Left renal cortex interstitium (tissue), 4 donors: ENCODE results near the gene CCL11. TPM values are rescaled to one million over a fixed set of nuclear protein-coding genes. Genes with fewer than 3 reads are reported as not detected.

Experiments
- DNase-seq, 4 donors: peaks; one replicate each; pipeline ENCODE4 v3.0.0-alpha.2; 2013; ENCODE audit warnings: low read depth in 4 of 4, low spot score in 2 of 4, missing footprints in 1 of 4
- polyA plus RNA-seq, 4 donors: library from polyadenylated mRNA; unstranded; fragments of 120-200 nt; gene quantifications; one replicate each; pipeline ENCODE4 v1.2.1, GENCODE V29; 2013; ENCODE audit not compliant: insufficient read length in 4 of 4

Gene CCL11
- polyA plus RNA-seq, 4 donors: 0.74 to 1.9 (median 1.3) TPM

- DNase-seq: no peak
These were observed 29.7 kb upstream of the CCL11 start for GRCh38 chr17:34255841-34256240.

DNA sequence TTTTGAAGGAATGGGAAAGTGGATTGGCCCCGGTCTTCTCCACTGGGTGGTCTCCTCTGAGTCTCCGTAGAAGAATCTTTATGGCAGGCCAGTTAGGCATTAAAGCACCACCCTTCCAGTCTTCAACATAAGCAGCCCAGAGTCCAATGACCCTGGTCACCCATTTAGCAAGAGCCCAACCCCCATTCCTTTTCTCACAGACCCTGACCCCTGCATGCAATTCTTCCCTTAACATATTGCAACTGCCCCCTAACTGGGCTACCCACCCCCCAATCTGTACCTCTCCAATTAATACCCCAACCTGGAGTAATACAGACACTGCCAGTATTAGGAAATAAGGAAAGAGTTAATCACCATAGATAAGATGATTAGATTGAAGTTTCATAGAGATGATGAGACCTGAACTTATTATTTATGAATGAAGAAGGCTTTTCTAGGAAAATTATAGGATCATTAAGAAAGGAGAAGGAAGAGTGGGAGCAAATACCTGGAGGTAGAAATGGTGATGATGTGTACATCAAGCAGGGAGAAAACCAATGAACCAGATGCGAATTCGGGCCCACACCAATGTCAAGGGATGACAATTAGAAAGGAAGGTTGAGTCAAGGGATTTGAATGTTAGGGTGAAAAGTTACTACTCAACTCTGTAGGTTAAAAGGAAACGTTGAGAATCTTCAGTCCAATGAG lies 28.1 kb upstream of the CCL11 start:
- no peak for DNase-seq

DNA sequence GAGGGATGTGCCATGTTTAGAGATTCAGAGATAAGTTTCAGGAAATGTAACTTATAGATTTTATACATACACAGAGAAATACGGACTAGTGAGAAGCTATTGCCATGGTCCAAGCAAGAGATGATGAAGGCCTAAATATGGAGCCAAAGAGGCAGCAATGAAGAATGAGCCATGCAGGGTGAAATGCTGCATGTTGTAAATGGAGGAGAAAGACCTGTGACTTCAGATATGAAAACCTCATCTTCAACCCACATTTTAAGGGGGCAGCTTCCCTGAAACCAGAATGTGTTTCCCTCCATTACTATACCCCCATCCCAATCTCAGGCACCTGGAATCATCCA lies 27.6 kb upstream of the CCL11 start:
- no peak for DNase-seq

- DNase-seq: no peak
These were observed 26.4 kb upstream of the CCL11 start for GRCh38 chr17:34259146-34259545.

GRCh38 chr17:34260861-34261260 lies 24.7 kb upstream of the CCL11 start:
- no peak for DNase-seq

GRCh38 chr17:34261568-34262337 lies 23.8 kb upstream of the CCL11 start:
- no peak for DNase-seq

- DNase-seq: no peak
These were observed 19.8 kb upstream of the CCL11 start for GRCh38 chr17:34265711-34266110.

DNA sequence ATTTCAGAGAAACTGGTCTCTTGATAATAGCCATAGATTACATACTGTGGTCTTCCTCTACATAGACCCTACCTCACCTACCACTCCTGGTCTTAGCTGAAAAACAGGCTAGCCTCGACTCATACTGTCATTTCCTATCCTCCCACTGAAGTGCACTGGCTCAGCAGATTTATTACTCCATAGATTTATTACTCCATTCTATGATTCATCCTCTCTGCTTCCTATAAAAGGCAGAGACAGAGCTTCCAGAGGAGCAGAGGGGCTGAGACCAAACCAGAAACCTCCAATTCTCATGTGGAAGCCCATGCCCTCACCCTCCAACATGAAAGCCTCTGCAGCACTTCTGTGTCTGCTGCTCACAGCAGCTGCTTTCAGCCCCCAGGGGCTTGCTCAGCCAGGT lies 15.6 kb upstream of the CCL11 start, which contains the start of gene CCL7:
Gene CCL7, plus strand, starts transcription at position 253 of the 400 bp plus-strand sequence. Its CDS starts 70 bp downstream, at position 323.
- DNase-seq: no peak

DNA sequence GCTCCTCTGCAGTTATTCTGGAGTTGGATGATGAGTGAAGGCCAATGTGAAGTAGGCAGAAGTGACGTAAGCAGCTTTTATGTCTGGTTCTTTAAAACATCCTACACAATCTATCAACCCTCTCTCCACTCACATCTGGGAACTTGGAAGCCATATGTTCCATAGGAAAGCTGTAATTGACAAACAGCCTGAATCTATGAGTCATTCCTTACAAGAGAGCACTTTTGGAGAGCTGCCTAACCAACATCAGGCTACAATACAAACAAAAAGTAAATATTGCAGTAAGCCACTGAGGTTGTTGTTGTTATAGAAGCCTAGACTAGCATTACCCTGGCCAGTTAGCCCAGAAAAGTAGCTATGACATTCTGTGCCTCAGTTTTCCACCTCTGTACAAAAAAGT lies 9.7 kb upstream of the CCL11 start:
- no peak for DNase-seq

- no peak for DNase-seq
These were observed 8.7 kb upstream of the CCL11 start for GRCh38 chr17:34276826-34277225.

- no peak for DNase-seq
These were observed 2.0 kb upstream of the CCL11 start for GRCh38 chr17:34283571-34283970.

- no peak for DNase-seq
These were observed 2.3 kb downstream of the CCL11 start for GRCh38 chr17:34287875-34288274.

DNA sequence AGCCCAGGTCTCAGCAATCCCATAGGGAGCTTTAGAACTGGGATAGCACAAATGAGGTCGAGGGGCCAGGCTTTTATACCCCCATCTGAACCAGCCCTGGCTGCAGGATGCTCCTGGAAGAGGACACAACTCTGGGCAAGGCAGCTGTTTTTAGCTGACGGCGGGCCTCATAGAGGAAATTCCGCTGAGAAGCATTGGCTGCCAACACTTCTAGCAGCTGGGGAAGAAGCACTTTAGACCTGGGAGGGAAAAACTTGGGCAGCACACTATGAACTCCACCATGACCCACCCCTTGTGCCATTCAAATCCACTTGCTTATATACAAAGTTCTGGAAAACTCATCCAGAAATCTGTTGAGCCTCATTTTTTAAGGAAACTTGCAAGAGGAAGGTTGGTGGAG lies 5.0 kb downstream of the CCL11 start:
- DNase-seq: no peak

DNA sequence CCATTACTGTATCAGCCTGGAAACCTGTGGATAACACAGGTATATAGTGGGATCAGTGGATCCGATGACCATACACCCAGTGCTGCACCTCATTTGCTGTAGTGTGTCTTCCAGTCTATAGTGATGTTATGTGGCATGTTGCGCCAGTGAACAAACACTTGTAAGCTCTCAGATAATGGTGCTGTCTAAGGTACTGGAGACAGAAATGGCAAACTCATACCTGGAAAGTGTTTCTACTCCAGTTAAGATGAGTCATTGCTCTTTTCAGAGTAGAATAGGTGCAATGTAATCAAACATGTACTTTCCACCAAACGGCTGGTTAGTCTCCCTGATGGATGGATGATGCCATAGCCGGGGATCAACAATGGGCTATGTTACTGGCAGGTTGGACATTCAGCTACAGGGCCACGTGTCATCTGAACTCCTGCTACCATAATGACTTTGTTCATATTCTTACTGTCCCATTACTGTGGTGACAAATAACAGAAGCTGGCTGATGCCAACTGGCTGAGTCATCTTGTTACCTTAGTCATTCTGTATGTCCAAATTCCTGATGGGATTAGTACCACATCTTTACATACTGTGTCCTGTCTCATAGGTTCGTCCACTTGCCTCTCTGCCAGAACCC lies 6.3 kb downstream of the CCL11 start:
- no peak for DNase-seq

DNA sequence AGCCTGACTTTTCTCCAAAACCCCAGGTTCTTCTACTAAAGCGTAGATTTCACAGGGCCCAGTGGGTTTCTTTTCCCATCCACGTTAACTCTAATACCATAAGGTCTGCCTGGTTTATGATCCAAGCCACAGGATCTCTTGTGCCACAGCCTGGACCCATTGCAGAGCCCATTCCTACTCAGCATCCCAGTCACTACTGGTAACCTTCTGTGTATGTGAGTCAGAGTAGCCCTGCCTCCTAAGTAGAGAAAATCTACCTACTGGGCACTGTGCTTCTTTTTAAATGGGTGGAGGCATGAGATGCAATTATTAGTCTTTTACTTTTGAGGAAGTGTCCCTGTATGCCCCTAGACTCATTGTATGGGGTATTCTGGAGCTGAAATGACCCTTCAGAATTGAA lies 13.5 kb downstream of the CCL11 start:
- DNase-seq: no peak

DNA sequence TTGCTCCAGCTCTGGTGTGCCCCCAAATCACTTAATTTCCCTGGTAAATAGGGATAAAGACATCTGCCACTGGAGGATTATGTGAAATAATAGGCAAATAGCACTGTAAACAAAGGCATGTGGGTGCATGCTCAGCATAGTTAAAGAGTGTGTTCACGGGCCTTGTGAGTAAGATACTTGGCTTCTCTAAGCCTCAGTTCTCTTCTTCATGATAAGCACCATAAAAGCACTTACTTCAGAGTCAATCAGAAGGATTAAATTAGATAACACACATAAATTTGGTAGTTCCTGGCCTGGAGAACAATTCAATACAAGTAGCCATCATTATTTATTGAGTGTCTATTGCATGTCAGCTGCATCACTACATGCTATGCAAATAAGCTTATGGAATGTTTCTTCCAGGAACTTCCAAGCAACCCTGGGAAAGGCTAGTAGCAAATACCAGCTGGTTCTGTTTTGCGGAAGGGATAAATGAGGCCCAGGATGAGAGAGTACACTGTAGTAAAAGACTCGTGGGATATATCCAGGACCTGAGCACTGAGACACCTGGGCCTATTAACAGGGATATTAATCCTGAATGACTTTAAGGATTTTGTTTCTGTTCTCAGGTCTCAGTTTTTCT lies 14.5 kb downstream of the CCL11 start:
- no peak for DNase-seq

DNA sequence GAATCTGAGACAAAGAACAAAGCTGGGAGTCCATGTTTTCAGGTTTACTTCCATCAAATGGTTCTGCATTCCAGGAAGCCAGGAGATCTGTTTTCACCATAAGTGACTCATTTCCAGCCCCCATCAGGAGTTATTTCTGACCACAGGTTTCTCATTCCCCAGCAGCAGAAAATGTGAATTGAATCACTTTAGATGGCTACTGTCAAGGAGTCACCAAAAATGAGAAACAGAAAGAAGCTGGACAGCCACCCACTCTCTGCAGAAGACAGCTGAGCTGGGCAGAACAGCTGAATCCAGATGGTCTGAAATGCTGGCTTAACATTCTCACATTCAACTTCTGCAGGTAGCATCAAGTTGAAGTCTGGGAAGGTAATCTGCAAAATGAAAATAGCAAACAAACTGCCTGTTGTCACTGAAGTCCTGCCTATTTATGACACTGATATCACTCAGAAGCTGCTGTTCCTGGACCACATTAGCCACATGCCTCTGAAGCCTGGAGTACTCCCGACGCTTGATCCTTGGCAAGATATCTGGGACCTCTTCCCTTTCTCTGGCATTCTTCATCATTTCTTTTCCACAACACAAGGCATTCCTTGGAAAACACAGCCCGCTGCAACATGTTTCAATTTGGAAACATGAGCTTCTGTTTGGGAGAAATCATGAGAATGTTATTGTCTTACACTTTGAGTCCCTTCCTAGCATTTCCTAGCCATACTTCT lies 15.3 kb downstream of the CCL11 start:
- no peak for DNase-seq

DNA sequence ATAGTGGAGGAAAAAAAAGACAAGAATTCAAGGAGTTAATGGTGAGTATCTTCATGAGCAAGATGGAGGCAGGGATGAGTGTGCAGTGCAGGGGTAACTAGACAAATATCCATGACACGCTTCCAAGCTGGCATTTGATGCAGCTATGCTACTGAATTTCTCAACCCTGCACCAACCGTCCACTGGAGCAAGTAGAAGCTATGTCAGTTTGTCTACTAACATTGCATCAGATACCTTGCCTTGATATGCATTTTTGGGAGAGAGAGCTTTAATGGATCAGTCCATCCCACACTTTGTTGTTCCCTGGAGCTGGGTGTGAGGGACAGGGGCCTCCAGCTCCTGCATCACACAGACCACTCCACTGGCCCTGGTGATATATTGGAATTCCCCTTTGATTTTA lies 16.4 kb downstream of the CCL11 start:
- no peak for DNase-seq

DNA sequence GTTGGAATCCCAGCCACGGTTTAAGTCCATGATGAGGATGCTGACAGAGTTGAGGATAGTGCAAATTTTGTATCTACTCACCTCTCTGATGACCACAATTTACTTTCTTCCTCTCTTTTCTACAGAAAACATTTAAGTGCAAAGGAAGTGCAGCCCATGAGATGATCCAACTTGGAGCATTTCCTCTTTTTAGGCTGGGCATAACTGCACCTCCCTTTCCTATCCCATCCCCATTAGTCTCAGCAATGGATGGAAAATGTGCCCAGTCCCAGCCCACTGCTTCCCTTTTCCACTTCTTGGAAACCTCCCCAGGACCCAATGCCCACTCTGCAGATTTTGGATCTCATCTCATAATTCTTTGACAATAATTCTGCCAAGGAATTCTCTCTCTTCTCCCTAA lies 17.1 kb downstream of the CCL11 start:
- no peak for DNase-seq

DNA sequence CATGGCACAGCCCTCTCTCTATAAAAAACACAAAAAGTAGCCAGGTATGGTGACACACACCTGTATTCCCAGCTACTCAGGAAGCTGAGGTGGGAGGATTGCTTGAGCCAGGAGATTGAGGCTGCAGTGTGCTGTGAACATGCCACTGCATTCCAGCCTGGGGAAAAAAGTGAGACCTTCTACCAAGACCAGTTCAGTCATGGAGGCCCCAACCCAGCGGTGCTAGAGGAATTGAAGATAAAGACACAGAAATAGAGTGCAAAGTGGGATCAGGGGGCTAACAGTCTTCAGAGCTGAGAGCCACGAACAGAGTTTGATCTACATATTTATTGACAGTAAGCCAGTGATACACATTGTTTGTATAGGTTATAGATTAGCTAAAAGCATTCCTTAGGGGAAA lies 18.1 kb downstream of the CCL11 start:
- no peak for DNase-seq

- DNase-seq: no peak
These were observed 19.5 kb downstream of the CCL11 start for GRCh38 chr17:34305061-34305460.
